SK-N-SH (cell line): ENCODE measurements around the gene MET. TPM values are rescaled to one million over a fixed set of nuclear protein-coding genes. Genes with fewer than 3 reads are reported as not detected.

Experiments used
- CTCF ChIA-PET: fragments of 300-600, 350-600 bp; formaldehyde crosslinking; extraction: SDS; loops from one replicate; lab custom pipeline; 2021; lab: Yijun Ruan, JAX
- POLR2A ChIA-PET: fragments of 350-600 bp; sonication (Branson Sonifier 250); formaldehyde crosslinking; extraction: SDS; loops from one replicate; lab custom pipeline; 2020; ENCODE audit warnings: antibody characterized with exemption, inconsistent platforms; lab: Yijun Ruan, JAX
- DNase-seq: peaks from one replicate; pipeline ENCODE4 v3.0.0; 2012
- H2AFZ ChIP-seq: fragments of 200-600 bp; sonication (generic); 2 replicates; pipeline ENCODE4 v1.8.1; 2016; ENCODE audit warnings: antibody characterized with exemption, mild to moderate bottlenecking, low read depth
- H3F3A ChIP-seq: fragments of 200-600 bp; sonication (generic); replicated peaks from 2 replicates; pipeline ENCODE3; 2016; ENCODE audit warnings: antibody characterized with exemption, mild to moderate bottlenecking; ENCODE audit not compliant: insufficient read depth
- H3K27ac ChIP-seq, 2 experiments: fragments of 200-500 bp in 1 of 2; fragments of 200-600 bp in 1 of 2; sonication (Bioruptor generic) in 1 of 2; sonication (generic), shearing (Covaris generic) in 1 of 2; 2 replicates each; pipeline versions ENCODE4 v1.5.1 to v1.6.1; 2014 to 2016; ENCODE audit warnings: low read depth in 2 of 2, inconsistent platforms in 1 of 2, low read length in 1 of 2, mild to moderate bottlenecking in 1 of 2, mixed read lengths in 1 of 2
- H3K27me3 ChIP-seq: fragments of 200-600 bp; sonication (generic), shearing (Covaris generic); 2 replicates; pipeline ENCODE4 v1.6.1; 2016; ENCODE audit warnings: mixed run types; ENCODE audit not compliant: insufficient read depth
- H3K36me3 ChIP-seq, 2 experiments: fragments of 200-500 bp in 1 of 2; fragments of 200-600 bp in 1 of 2; sonication (Bioruptor generic) in 1 of 2; sonication (generic) in 1 of 2; replicated peaks in 1 of 2; 2 replicates each; pipeline versions ENCODE3 to v1.5.1; 2014 to 2016; ENCODE audit warnings: low read length in 1 of 2, mild to moderate bottlenecking in 1 of 2; ENCODE audit not compliant: insufficient read depth in 2 of 2, control insufficient read depth in 1 of 2
- H3K4me1 ChIP-seq, 2 experiments: fragments of 200-500 bp in 1 of 2; fragments of 200-600 bp in 1 of 2; sonication (Bioruptor generic) in 1 of 2; sonication (generic), shearing (Covaris generic) in 1 of 2; 2 replicates each; pipeline versions ENCODE4 v1.5.1 to v1.6.1; 2014 to 2016; ENCODE audit warnings: low read depth in 1 of 2, low read length in 1 of 2, mixed run types in 1 of 2; ENCODE audit not compliant: insufficient read depth in 2 of 2, control insufficient read depth in 1 of 2
- H3K4me2 ChIP-seq: fragments of 200-600 bp; sonication (generic), shearing (Covaris generic); 2 replicates; pipeline ENCODE4 v1.6.1; 2017; ENCODE audit warnings: mixed run types
- H3K4me3 ChIP-seq, 2 experiments: fragments of 200-500 bp in 1 of 2; fragments of 200-600 bp in 1 of 2; sonication (Bioruptor generic) in 1 of 2; sonication (generic), shearing (Covaris generic) in 1 of 2; 2 replicates each; pipeline versions ENCODE4 v1.5.1 to v1.8.1; 2014 to 2016; ENCODE audit warnings: low read depth in 2 of 2, inconsistent platforms in 1 of 2, low read length in 1 of 2, mild to moderate bottlenecking in 1 of 2, mixed read lengths in 1 of 2, moderate library complexity in 1 of 2
- H3K79me2 ChIP-seq: fragments of 200-600 bp; sonication (generic); 2 replicates; pipeline ENCODE4 v1.8.1; 2017; ENCODE audit warnings: mild to moderate bottlenecking; ENCODE audit not compliant: insufficient read depth
- H3K9ac ChIP-seq: fragments of 200-600 bp; sonication (generic); 2 replicates; pipeline ENCODE4 v1.6.1; 2017; ENCODE audit warnings: mixed run types
- H3K9me2 ChIP-seq: fragments of 200-600 bp; sonication (generic); 2 replicates; pipeline ENCODE4 v1.6.1; 2017; ENCODE audit warnings: mixed run types
- H3K9me3 ChIP-seq: fragments of 200-600 bp; sonication (generic); 2 replicates; pipeline ENCODE4 v1.6.1; 2017; ENCODE audit warnings: mixed run types, mild to moderate bottlenecking, moderate library complexity
- H4K20me1 ChIP-seq: fragments of 200-600 bp; sonication (generic); 2 replicates; pipeline ENCODE4 v1.6.1; 2017; ENCODE audit warnings: mild to moderate bottlenecking, mixed run types; ENCODE audit not compliant: insufficient read depth
- CHD2 ChIP-seq: fragments of 150-350 bp; IDR thresholded peaks from 2 replicates; pipeline ENCODE4 v1.6.1; 2018; ENCODE audit warnings: low read length; ENCODE audit not compliant: partially characterized antibody
- CTCF ChIP-seq: fragments of 200-600 bp; sonication (generic); IDR thresholded peaks from 2 replicates; pipeline ENCODE4 v1.6.1; 2017; ENCODE audit warnings: antibody characterized with exemption, mild to moderate bottlenecking, moderate library complexity
- ELF1 ChIP-seq: IDR thresholded peaks from 2 replicates; pipeline ENCODE4 v1.4.0; 2012
- EP300 ChIP-seq, 2 experiments: IDR thresholded peaks; 2 replicates each; pipeline versions ENCODE4 v1.4.0 to v1.6.1; 2012; ENCODE audit warnings: borderline replicate concordance in 1 of 2, low read depth in 1 of 2, low read length in 1 of 2
- EZH2phosphoT487 ChIP-seq: fragments of 200-600 bp; sonication (generic); IDR thresholded peaks from 2 replicates; pipeline ENCODE4 v1.6.1; 2017; ENCODE audit warnings: low read depth, mixed run types, mild to moderate bottlenecking, antibody characterized with exemption, moderate library complexity, borderline replicate concordance
- FOSL2 ChIP-seq: IDR thresholded peaks from 2 replicates; pipeline ENCODE4 v1.4.0; 2012; ENCODE audit warnings: low read depth, mild to moderate bottlenecking, moderate library complexity, borderline replicate concordance
- FOXM1 ChIP-seq: IDR thresholded peaks from 2 replicates; pipeline ENCODE4 v1.4.0; 2012; ENCODE audit warnings: low read depth, mild to moderate bottlenecking
- GABPA ChIP-seq: IDR thresholded peaks from 2 replicates; pipeline ENCODE4 v1.4.0; 2012; ENCODE audit warnings: low read depth, mild to moderate bottlenecking
- GATA2 ChIP-seq: sonication (generic); formaldehyde crosslinking; IDR thresholded peaks from 2 replicates; pipeline ENCODE4 v1.5.0; 2020; ENCODE audit warnings: mild to moderate bottlenecking, missing genetic modification reagents
- JUND ChIP-seq: IDR thresholded peaks from 2 replicates; pipeline ENCODE4 v1.4.0; 2012
- MEF2A ChIP-seq: IDR thresholded peaks from 2 replicates; pipeline ENCODE4 v1.4.0; 2012; ENCODE audit warnings: low read depth, borderline replicate concordance
- MXI1 ChIP-seq: IDR thresholded peaks from 2 replicates; pipeline ENCODE4 v1.6.1; 2012; ENCODE audit warnings: mild to moderate bottlenecking, low read depth, low read length, improper control_type of control experiment
- NFIC ChIP-seq: IDR thresholded peaks from 2 replicates; pipeline ENCODE4 v1.4.0; 2012; ENCODE audit warnings: borderline replicate concordance
- NRF1 ChIP-seq: IDR thresholded peaks from 2 replicates; pipeline ENCODE4 v1.6.1; 2012; ENCODE audit warnings: low read depth, mild to moderate bottlenecking, low read length
- RAD21 ChIP-seq: IDR thresholded peaks from 2 replicates; pipeline ENCODE4 v1.6.1; 2012; ENCODE audit warnings: mild to moderate bottlenecking, low read length
- RCOR1 ChIP-seq: fragments of 150-350 bp; IDR thresholded peaks from 2 replicates; pipeline ENCODE4 v1.6.1; 2017; ENCODE audit warnings: antibody characterized with exemption, low read length
- REST ChIP-seq: IDR thresholded peaks from 2 replicates; pipeline ENCODE4 v1.6.1; 2012; ENCODE audit warnings: mild to moderate bottlenecking, low read depth, low read length, moderate library complexity
- RFX5 ChIP-seq: IDR thresholded peaks from 2 replicates; pipeline ENCODE4 v1.6.1; 2012; ENCODE audit warnings: mild to moderate bottlenecking, improper control_type of control experiment, low read length
- RXRA ChIP-seq: IDR thresholded peaks from 2 replicates; pipeline ENCODE4 v1.4.0; 2012; ENCODE audit warnings: low read depth, mild to moderate bottlenecking, borderline replicate concordance
- SIN3A ChIP-seq: IDR thresholded peaks from 2 replicates; pipeline ENCODE4 v1.6.1; 2012; ENCODE audit warnings: low read depth, mild to moderate bottlenecking, low read length, moderate library complexity, borderline replicate concordance
- TAF1 ChIP-seq: IDR thresholded peaks from 2 replicates; pipeline ENCODE4 v1.6.1; 2012; ENCODE audit warnings: low read depth, mild to moderate bottlenecking, low read length, moderate library complexity, borderline replicate concordance
- TCF12 ChIP-seq: IDR thresholded peaks from 2 replicates; pipeline ENCODE4 v1.4.0; 2012
- TEAD4 ChIP-seq: IDR thresholded peaks from 2 replicates; pipeline ENCODE4 v1.4.0; 2012; ENCODE audit warnings: mild to moderate bottlenecking, borderline replicate concordance; ENCODE audit not compliant: insufficient read depth
- USF1 ChIP-seq: IDR thresholded peaks from 2 replicates; pipeline ENCODE4 v1.4.0; 2012; ENCODE audit warnings: low read depth, borderline replicate concordance
- USF2 ChIP-seq: fragments of 150-350 bp; IDR thresholded peaks from 2 replicates; pipeline ENCODE4 v1.6.1; 2017; ENCODE audit warnings: antibody characterized with exemption, low read length, low read depth, borderline replicate concordance
- YY1 ChIP-seq: IDR thresholded peaks from 2 replicates; pipeline ENCODE4 v1.4.0; 2012; ENCODE audit warnings: low read depth, mild to moderate bottlenecking
- ZBTB33 ChIP-seq: IDR thresholded peaks from 2 replicates; pipeline ENCODE4 v1.4.0; 2012; ENCODE audit warnings: low read depth, borderline replicate concordance
- WGBS: methylation state at CpG from one replicate; pipeline ENCODE4 v1.1.6; 2017; ENCODE audit warnings: low lambda C conversion rate; 5-methylcytosine and 5-hydroxymethylcytosine counted together
- polyA plus RNA-seq, 3 experiments: library from polyadenylated mRNA; depleted of rRNA; stranded (reverse); fragments of >200 nt; gene quantifications; 2 replicates each; pipeline ENCODE4 v1.2.3, GENCODE V29; 2012

MET gene
- polyA plus RNA-seq, 1 of the 3 experiments (the other 2 are of a cell fraction) = 38.7 TPM

- Histone ChIP-seq H3F3A (no peaks in the 10 kb centered on the region), H3K4me3 (no peak overlapping the region), H3K4me1 (no peaks in the 10 kb centered on the region; a peak in 1 of 4 replicates), H4K20me1 (no peaks in the 10 kb centered on the region), H3K27ac (peak overlapping the region in 1 of 2 experiments; percentile 22; a peak in 1 of 4 replicates), H2AFZ (no peak overlapping the region), H3K4me2 (no peak overlapping the region), H3K9ac (no peak overlapping the region), H3K79me2 (no peaks in the 10 kb centered on the region), H3K36me3 (no peaks in the 10 kb centered on the region), H3K27me3 (no peaks in the 10 kb centered on the region; the same call in 1 of the 2 replicates), H3K9me2 (no peaks in the 10 kb centered on the region), H3K9me3 (no peaks in the 10 kb centered on the region)
- POLR2A ChIA-PET = no interaction called here
- DNase-seq = no peak
- WGBS = 4% methylated on average over 3 of the region's 3 CpGs
- CTCF ChIA-PET = no interaction called here
- no peak for TF ChIP-seq RAD21
- TF ChIP-seq FOSL2 = peak; percentile 27; the same call in 1 of the 2 replicates
- TF ChIP-seq TAF1 = no peak
- TF ChIP-seq TCF12 = no peak; the same call in 1 of the 2 replicates
- TF ChIP-seq ZBTB33 = no peak
- TF ChIP-seq FOXM1 = no peak
- TF ChIP-seq SIN3A = no peak
- TF ChIP-seq EZH2phosphoT487 = no peak
- no peak for TF ChIP-seq YY1
- no peak for TF ChIP-seq NRF1
- no peak for TF ChIP-seq RFX5
- TF ChIP-seq ELF1 = no peak
- TF ChIP-seq REST = no peak
- TF ChIP-seq CHD2 = no peak
- TF ChIP-seq USF2 = no peak
- no peak for TF ChIP-seq CTCF
- no peak for TF ChIP-seq RCOR1
- no peak for TF ChIP-seq TEAD4
- peak; percentile 52; the same call in 1 of the 2 replicates for TF ChIP-seq RXRA
- TF ChIP-seq JUND = peak; percentile 26; the same call in 1 of the 2 replicates
- no peak for TF ChIP-seq MEF2A
- TF ChIP-seq GABPA = no peak
- TF ChIP-seq NFIC = no peak
- TF ChIP-seq GATA2 = no peak
- TF ChIP-seq EP300 (IDR thresholded peaks at IDR 0.05; ENCODE audit: borderline replicate concordance in 1 of 2, low read depth in 1 of 2, low read length in 1 of 2) = no peak
- no peak for TF ChIP-seq MXI1
- TF ChIP-seq USF1 = no peak
Measured at GRCh38 chr7:116653204-116653603, 18.8 kb upstream of the MET start.
